ENCODE results near the gene PLEKHG2. TPM values are rescaled to one million over a fixed set of nuclear protein-coding genes. Genes with fewer than 3 reads are reported as not detected.
A peak's percentile ranks its signal among the peaks of the same experiment; 100 is the strongest.

PLEKHG2 gene
- total and polyA plus RNA-seq, 9 of the 15 experiments (the other 6 are each of a cell fraction or from before 2014, with no cell fraction given) = 0.98 to 45.7 (median 9.8) TPM

DNA sequence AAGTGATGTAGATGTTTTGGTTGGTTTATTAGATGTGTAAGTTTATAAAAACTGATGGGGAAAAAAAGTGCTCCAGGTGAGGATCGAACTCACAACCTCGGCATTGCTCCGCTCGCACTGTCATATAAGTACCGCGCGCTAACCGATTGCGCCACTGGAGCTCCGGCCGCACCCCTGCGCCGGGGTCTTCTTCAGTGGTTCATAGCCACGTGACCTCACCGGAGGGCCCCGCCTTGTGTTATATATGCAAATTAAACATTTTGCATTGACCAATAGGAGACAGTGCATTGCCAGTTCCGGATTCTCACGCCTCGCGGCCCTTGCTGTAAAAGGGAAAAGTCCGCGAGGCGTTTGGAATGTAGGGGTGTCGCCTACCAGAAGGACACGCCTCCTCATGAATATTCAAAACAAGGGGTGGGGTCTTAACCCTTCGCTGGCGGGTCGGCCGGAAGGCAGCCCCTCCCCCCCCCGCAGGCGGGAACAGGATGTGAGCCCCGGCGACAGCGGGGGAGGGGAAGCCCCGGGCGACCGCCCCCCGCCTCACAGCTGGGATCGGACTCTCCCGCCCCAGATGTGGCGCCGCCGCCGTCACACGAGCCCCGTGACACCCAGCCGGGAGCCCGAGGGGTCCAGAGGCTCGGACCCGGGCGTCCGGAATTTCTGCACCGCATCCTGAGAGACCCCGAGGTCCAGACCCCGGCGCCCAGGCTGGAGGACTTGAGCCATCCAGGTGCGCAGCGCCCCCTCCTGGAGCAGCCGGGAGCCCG, at the start of gene PLEKHG2 (continued):
- TF ChIP-seq E2F8 (IDR thresholded peaks at IDR 0.05; ENCODE audit: low read depth, partially characterized antibody) (peak; percentile 64), ZNF384 (IDR thresholded peaks at IDR 0.05; ENCODE audit: low read depth, low read length) (peak; percentile 32; the same call in 1 of the 2 replicates), ZBTB2 (IDR thresholded peaks at IDR 0.05) (peak; percentile 79), ETV1 (tag; conservative IDR thresholded peaks at IDR 0.05; ENCODE audit: low read depth) (peak; percentile 98), RBFOX2 (IDR thresholded peaks at IDR 0.05; ENCODE audit: low read depth, low read length) (peak; percentile 92), FOXK2 (conservative IDR thresholded peaks at IDR 0.05 in 1 of 2, IDR thresholded peaks at IDR 0.05 in 1 of 2; ENCODE audit: low read depth in 2 of 2) (peak; percentile 85 to 88), ARID3B (CRISPR knock-in tag; IDR thresholded peaks at IDR 0.05; ENCODE audit: borderline replicate concordance) (peak; percentile 89; the same call in 1 of the 2 replicates), NBN (IDR thresholded peaks at IDR 0.05; ENCODE audit: low read depth) (peak; percentile 7), ZBTB8A (IDR thresholded peaks at IDR 0.05; ENCODE audit: partially characterized antibody) (no peak), RFX5 (IDR thresholded peaks at IDR 0.05; ENCODE audit: low read depth, low read length) (peak; percentile 80; the same call in 1 of the 2 replicates), GABPB1 (CRISPR knock-in tag; IDR thresholded peaks at IDR 0.05) (peak; percentile 82), ZNF589 (CRISPR knock-in tag; IDR thresholded peaks at IDR 0.05; ENCODE audit: low read depth) (peak; percentile 92), ZNF444 (CRISPR knock-in tag; IDR thresholded peaks at IDR 0.05) (0 out of 2 replicates have a peak, but pooled peaks have one; percentile 44), SRSF3 (IDR thresholded peaks at IDR 0.05; ENCODE audit: insufficient read depth, low read length) (no peak), GTF2E2 (tag; IDR thresholded peaks at IDR 0.05) (no peak; the same call in none of the 2 replicates)
- TF ChIP-seq, protein P1, sequence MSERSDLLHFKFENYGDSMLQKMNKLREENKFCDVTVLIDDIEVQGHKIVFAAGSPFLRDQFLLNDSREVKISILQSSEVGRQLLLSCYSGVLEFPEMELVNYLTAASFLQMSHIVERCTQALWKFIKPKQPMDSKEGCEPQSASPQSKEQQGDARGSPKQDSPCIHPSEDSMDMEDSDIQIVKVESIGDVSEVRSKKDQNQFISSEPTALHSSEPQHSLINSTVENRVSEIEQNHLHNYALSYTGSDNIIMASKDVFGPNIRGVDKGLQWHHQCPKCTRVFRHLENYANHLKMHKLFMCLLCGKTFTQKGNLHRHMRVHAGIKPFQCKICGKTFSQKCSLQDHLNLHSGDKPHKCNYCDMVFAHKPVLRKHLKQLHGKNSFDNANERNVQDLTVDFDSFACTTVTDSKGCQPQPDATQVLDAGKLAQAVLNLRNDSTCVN (CRISPR knock-in tag; IDR thresholded peaks at IDR 0.05) = no peak
- TF ChIP-seq, protein P2, sequence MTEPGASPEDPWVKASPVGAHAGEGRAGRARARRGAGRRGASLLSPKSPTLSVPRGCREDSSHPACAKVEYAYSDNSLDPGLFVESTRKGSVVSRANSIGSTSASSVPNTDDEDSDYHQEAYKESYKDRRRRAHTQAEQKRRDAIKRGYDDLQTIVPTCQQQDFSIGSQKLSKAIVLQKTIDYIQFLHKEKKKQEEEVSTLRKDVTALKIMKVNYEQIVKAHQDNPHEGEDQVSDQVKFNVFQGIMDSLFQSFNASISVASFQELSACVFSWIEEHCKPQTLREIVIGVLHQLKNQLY (CRISPR knock-in tag; conservative IDR thresholded peaks at IDR 0.05) = no peak
